GM21390 (cell line): ENCODE data around the gene MAGEA1.
A peak's percentile ranks its signal among the peaks of the same experiment; 100 is the strongest.
"Not testable (repeated sequence)": the region's sequence is repeated elsewhere in the genome, so short reads cannot be mapped to it uniquely, and the experiment has no call there.

Source experiments
- ATAC-seq: cut with Tn5 transposase; IDR thresholded peaks from one replicate; pipeline ENCODE4 v1.9.1; 2021; ENCODE audit not compliant: unreplicated experiment

The MAGEA1 gene, protein sequence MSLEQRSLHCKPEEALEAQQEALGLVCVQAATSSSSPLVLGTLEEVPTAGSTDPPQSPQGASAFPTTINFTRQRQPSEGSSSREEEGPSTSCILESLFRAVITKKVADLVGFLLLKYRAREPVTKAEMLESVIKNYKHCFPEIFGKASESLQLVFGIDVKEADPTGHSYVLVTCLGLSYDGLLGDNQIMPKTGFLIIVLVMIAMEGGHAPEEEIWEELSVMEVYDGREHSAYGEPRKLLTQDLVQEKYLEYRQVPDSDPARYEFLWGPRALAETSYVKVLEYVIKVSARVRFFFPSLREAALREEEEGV

DNA sequence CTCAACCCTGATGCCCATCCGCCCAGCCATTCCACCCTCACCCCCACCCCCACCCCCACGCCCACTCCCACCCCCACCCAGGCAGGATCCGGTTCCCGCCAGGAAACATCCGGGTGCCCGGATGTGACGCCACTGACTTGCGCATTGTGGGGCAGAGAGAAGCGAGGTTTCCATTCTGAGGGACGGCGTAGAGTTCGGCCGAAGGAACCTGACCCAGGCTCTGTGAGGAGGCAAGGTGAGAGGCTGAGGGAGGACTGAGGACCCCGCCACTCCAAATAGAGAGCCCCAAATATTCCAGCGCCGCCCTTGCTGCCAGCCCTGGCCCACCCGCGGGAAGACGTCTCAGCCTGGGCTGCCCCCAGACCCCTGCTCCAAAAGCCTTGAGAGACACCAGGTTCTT, at the start of gene MAGEA1:
TSS of gene MAGEA1 (plus strand) at position 154 of the 400 bp plus-strand sequence. CDS start 3,106 bp downstream, outside the sequence.
- no peak for ATAC-seq

DNA sequence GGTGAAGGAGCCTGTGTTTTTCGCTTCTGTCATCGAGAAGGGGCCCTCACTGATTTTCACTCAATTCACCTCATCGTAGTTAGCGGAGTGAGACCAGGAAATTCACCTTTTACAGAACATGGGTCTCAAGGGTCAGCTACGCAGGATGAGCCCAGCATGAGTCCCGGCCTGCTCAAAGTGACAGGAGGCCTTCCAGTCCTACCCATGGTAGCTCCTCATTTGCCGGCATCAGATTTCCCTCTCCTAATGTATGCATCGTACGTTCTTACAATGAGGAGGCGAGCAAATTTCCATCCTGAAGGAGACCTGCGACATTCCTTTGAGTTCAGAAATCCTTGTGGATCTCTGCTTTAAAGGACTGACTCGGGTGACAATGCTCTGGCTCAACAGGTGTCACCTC, 46.2 kb upstream of the MAGEA1 start:
- ATAC-seq = not testable (repeated sequence)

DNA sequence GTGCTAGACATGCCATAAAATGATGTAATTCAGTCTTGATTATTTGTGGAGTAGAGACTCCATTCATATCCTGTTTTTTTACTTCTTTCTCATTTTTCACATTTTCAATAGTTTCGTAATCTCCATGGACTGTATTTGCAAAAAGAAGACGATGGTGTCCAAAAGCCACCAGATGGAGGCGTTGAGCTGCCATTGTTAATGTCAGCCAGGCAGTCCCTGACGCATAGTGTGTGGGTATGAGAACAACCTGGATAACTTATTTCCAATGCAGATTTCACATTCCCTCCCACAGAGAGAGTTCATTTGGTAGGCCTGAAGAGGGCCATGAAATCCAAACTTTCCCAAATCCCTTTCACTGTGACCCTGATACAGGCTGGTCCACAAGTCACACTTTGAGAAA, 40.0 kb upstream of the MAGEA1 start:
- not testable (repeated sequence) for ATAC-seq

DNA sequence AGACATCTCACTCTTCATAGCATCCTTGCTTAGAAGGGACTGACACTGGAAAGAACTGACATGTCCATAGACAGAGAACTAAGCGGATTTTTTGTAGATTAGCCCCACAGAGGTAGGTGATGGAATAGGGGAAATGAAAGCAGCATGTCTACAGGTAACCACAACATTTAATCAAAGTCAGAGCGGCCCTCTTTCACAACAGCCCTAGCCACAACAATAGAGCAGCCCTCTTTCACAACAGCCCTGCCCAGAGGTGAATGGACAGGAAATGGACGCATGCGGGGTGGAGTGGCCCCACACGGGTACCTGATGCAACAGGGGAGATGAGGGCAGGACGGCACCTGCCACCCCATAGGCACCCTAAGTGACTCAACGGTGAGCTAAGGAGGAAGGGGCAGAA, 32.8 kb upstream of the MAGEA1 start:
- not testable (repeated sequence) for ATAC-seq

DNA sequence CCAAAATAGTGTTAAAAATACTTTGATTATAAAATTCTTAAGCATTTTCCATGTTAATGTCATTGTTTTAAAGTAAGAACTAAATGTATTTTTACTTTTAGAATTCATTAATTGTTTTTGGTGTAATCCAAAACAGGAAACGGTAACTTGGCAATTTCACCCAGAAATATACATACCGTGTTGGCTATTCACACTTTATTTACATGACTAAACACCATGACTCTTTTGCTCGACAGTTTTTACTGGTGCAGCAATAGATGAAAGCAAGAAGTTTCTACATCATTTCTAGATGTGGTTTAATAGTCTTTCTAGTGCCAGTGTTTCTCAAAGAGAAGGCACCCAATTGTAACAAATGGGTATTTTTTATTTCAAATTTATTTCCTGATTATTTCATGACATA, 25.6 kb upstream of the MAGEA1 start:
- no peak for ATAC-seq

DNA sequence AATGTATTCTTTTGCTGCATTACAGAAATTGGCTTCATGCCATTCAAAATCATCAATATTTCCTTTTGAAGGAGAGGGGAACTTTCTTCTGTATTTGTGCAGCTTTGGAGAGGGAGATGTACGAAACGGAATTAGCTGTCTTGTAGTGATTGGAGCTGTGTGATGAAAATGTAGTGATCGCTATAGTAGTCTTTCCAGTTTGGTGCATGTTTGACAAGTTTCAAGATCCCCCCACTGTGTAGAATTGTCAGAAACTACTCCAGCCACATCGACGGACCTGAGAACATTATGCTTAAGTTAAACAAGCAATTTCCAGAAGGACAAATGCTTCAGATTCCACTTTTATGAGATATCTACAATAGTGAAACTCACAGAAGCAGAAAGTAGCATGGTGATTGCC, 21.6 kb upstream of the MAGEA1 start:
- ATAC-seq = no peak

DNA sequence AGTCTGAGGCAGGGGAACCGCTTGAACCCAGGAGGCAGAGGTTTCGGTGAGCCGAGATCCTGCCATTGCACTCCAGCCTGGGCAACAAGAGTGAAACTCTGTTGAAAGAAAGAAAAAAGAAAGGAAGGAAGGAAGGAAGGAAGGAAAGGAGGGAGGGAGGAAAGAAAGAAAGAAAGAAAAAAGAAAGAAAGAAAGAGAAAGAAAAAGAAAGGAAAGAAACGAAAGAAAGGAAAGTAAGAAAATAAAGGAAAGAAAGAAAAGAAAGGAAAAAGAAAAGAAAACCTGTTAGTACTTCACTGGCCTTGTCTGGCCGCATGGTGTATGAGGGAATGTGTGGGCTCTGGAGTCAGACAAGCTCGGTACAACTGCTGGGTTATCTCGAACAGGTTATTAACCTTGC, 20.8 kb upstream of the MAGEA1 start:
- no peak for ATAC-seq

DNA sequence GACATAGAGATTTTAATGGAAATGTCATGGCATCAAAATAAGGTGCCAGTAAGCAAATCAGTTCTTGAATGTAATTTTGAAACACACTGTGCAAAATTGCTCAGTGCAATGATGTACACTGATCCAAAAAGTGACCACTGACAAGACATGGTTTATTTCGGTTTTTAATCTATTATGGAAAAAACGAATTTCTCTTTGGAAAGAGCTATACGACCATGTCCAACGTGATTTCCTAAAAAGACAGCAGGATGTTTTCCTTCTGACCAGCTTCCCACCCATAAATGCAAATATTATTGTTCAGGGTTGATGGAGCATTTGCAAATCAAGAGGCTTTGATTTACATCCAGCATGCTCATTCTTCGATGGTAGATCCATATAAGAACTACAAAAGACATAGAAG, 17.1 kb upstream of the MAGEA1 start:
- no peak for ATAC-seq

DNA sequence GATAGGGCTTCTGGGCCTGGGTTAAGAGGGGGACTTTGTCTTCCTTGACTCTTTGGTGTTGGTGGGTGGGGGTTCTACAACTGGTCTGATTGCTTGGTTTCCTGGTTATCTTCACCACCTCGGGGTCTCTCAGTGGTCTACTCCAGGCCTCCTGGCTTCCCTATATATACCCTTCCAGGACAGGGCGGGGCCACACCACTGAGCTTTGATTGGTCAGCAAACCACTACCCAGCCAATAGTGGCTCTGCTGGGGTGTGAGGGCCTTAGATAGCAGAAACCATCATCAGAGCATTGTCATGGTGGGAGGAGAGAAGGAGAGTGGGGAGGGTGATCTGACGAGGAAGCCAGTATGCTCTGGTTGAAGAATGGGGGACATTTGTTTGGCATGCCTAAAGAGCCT, 14.4 kb upstream of the MAGEA1 start:
- ATAC-seq = no peak

DNA sequence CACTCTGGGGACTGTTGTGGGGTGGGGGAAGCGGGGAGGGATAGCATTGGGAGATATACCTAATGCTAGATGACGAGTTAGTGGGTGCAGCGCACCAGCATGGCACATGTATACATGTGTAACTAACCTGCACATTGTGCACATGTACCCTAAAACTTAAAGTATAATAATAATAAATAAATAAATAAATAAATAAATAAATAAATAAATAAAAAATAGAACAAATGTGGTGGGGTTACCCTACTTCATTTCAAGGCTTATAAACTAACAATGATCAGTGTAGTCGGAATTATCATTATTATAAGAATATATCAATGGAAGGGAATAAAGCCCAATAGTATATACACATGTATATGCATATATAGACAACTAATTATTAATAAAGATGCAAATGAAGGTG, 10.7 kb upstream of the MAGEA1 start:
- not testable (repeated sequence) for ATAC-seq

DNA sequence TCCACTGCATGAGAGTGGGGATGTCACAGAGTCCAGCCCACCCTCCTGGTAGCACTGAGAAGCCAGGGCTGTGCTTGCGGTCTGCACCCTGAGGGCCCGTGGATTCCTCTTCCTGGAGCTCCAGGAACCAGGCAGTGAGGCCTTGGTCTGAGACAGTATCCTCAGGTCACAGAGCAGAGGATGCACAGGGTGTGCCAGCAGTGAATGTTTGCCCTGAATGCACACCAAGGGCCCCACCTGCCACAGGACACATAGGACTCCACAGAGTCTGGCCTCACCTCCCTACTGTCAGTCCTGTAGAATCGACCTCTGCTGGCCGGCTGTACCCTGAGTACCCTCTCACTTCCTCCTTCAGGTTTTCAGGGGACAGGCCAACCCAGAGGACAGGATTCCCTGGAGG, 2.7 kb downstream of the MAGEA1 start:
- no peak for ATAC-seq

DNA sequence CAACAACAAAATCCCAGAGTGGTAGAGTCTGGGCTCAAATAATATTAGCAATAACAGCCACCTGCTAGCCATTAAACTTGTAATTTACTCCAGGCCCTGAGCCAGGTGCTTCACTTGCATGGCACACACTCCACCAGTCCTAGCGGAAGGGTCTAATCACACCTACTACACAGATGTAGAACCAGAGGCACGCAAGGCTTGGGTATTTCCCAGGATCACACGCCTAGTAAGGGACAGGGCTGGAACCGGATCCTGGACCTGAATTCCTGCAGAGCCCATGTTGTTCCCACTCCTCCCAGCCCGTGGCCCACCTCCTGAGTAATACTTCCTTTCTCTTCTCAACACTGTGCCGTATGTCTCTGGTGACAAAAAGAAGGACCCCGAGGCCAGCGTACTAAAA, 5.7 kb downstream of the MAGEA1 start:
- no peak for ATAC-seq

DNA sequence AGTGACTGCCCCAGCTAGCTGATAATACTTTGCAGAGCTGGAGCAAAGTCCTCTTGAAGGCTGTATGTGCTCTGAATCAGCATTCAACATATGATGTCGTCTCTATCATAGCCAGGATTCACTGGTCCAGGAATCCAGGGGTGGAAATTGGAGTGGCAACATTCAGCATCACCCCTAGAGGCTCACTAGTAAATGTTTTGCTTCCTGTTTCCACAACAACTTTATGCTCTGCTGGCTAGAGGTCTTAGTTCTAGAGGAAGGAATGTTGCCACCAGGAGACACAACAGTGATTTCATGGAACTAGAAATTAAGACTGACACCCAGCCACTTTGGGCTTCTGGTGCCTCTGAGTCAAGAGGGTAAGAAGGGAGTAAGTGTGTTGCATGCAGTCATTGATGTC, 11.3 kb downstream of the MAGEA1 start:
- no peak for ATAC-seq

DNA sequence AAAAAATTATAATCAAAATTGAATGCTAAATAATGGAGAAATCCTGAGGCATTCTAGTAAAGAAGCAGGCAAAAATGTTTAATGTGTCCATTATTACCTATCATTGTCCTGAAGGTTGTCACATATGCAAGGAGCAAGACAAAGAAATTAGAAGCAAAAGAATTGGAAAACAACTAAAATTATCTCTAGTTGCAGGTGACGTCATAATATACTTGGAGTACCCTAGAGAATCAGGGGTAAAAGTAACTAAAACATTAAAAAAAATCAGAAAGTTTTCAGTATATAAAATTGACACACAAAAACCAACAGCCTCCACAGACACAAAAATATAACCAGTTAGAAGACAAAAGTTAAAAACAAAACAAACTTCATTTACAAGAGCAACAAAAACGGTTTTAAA, 21.4 kb downstream of the MAGEA1 start:
- ATAC-seq = no peak

DNA sequence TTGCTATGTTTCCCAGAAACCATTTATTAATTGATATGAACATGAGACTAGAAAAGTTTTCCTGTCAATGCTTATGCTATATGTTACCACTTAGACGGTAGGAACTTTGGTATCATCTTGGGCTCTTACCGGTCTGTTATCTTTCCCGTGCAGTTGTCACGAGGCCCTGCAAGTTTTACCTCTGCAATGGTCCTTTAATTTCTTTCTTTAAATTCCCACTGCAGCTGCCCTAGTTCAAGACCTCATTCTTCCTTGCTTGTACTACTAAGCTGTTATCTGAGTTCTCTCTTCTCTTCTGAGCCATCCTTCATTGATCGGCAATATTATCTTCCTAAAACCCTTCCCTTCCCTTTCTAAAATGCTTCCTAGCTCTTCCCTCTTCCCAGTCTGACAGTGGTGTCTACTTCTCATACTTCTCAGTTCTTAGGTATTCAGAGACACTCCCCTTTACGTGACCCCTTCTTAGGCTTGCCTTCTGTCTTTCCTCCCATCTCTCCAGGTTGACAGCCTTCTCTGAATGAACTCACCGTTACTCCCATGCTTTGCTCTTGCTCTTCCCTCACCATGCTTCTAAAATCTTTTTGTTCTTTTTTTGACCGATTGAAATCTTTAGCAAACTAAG, 27.5 kb downstream of the MAGEA1 start:
- no peak for ATAC-seq

DNA sequence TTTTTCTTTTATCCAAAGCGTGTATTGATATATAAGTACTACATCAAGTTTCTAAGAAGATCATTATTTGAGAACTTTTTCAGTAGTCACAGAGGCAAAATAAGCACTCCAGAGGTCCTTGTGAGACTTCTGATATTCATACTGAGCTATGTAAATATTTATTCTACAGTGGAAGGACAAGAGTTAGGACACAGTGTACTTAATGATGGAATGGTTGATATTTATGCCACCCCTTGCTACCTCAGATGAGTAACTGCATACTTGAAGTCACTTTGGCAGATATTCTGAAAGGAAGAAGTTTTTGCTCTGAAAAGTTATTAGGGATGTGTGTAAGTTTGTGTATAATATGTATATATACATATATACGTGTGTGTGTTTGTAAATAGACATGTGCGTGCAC, 30.3 kb downstream of the MAGEA1 start:
- no peak for ATAC-seq

DNA sequence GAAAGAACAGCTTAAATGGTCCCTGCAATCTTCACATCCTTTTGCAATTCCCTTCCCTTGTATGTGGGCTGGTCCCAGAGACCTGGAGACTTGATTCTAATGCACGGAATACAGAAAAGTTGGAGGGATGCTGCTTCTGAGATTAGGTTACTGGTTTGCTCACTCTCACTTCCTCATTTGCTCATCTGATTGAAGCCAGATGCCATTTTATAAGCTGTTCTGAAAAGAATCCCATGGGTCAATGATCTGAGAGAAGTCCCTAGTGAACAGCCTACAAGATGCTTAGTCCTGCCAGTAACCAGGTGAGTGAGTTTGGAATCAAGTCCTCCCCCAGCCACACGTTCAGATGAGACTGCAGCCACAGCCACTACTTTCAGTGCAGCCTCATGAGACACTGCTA, 35.9 kb downstream of the MAGEA1 start:
- ATAC-seq = peak; percentile 54

DNA sequence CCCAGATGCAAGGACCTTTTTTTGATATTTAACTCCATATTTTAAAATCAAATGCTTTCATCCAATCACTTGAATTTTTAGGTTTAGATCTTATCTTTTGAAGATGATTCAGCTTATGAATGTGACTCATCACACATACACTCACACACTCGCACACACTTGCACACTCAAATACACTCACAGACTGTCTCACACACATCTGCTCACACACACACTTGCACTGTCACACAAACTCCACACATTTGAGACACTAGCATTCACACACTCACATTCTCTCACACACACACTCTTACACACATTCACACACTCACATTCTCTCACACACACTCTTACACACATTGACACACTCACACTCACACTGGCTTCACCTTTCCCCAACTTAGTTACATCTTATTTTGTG, 37.8 kb downstream of the MAGEA1 start:
- ATAC-seq = no peak

DNA sequence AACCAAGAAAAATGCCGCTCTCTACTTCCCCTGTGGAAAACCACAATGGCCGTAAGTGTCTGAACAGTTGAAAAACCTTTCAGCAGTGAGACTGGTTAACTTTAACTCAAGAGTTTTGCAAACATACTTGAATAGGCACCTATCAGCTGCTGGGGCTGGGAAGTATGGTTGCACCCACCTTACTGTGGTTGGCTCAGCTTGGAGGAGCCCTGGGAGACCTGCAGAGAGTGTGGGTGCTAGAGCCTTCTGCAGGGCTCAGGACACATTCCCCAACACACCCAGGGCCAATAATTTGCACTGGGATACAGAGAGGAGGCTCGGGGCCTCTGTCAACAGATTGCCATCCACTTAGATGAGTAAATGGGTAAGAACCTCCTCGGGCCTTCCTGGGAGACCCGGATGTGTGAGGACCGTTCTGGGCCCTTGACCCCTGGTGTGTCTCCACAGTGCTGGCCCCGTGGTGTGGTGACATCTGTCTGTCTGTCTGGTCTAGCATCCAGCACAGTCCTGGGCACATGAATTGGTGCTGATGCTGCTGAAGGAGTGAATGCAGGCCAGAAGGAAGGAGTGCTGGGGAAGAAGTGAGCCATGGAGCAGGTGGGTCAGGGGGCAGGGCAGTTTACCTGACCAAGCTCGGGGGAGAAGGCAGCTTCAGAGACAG, 46.5 kb downstream of the MAGEA1 start:
- no peak for ATAC-seq

DNA sequence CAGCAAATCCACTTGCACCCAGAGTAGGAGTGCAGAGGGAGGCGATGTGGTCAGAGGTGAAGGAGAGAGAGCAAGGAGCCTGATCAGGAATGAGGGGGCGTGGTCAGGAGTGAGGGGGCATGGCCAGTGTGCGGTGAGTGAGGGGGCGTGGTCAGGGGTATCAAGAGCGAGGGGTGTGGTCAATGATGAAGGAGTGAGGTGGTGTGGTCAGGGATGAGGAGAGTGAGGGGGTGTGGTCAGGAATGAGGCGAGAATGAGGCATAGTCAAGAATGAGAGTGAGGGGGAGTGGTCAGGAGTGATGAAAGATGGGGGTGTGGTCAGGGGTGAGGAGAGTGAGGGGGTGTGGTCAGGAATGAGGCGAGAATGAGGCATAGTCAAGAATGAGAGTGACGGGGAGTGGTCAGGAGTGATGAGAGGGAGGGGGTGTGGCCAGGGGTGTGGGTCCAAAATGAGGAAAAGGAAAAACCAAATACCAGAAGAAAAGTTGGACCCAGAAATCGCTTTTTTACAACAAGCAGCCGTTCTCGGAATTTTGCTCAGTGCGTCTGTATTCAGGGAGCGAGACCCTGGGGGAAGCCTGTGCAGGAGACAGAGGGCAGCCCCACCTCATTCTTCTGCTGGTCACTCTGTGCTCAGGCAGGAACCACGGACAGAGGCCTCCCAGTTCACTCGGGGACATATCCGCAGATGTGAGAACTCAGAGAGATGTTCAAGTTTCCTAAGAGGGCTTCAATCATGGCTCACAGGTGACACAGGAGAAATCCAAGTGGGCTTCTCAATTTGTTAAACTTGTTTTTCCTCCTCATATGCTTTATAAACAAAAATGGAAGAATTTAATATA, 47.5 kb downstream of the MAGEA1 start:
- ATAC-seq = no peak
